Astrocyte (in vitro differentiated cells and primary cell): ENCODE measurements around the gene NPY4R2.
"Not testable (repeated sequence)": the region's sequence is repeated elsewhere in the genome, so short reads cannot be mapped to it uniquely, and the experiment has no call there.

Source experiments
- EZH2 ChIP-seq: IDR thresholded peaks from 2 replicates; pipeline ENCODE4 v1.6.1; 2012; ENCODE audit warnings: mild to moderate bottlenecking, low read length, inconsistent platforms; ENCODE audit not compliant: insufficient read depth
- TF ChIP-seq, protein P1 (sequence below): IDR thresholded peaks from 2 replicates; pipeline ENCODE4 v1.5.1; 2011; ENCODE audit warnings: low read depth, mild to moderate bottlenecking, inconsistent platforms, low read length, moderate library complexity; ENCODE audit not compliant: insufficient read depth

DNA sequence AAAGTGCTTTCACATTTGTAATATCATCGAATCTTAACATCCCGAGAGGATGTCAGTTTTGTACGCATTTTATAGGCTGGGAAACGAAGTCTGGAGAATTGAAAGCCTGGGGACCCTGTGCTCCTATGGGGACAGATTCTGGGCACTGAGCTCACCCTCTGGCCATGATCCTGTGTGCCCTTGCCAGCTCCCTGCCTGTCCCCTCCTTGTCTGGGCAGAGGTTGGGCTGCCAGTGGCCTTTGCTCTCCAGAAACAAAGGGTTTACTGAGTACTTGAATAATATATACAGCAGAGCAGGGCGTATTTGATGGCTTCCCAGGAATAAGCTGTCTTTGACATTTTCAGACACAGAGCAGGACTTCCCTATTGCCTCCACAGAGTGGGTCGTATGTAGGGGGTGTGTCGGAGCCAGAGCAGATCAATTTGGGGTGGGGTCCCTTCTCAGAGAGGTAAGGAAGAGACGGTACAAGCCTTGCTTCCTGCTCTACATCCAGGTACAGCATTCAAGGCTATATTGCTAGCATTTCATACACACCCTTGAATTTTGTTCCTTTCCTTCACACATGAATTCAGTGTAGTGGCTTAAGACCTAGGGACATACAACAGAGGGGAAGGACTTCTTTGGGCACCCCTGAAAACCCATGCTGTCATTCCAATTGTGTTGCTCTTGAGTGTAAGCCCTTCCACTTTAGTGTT is 46.8 kb upstream of the NPY4R2 start:
- not testable (repeated sequence) for TF ChIP-seq EZH2
- TF ChIP-seq, protein P1, sequence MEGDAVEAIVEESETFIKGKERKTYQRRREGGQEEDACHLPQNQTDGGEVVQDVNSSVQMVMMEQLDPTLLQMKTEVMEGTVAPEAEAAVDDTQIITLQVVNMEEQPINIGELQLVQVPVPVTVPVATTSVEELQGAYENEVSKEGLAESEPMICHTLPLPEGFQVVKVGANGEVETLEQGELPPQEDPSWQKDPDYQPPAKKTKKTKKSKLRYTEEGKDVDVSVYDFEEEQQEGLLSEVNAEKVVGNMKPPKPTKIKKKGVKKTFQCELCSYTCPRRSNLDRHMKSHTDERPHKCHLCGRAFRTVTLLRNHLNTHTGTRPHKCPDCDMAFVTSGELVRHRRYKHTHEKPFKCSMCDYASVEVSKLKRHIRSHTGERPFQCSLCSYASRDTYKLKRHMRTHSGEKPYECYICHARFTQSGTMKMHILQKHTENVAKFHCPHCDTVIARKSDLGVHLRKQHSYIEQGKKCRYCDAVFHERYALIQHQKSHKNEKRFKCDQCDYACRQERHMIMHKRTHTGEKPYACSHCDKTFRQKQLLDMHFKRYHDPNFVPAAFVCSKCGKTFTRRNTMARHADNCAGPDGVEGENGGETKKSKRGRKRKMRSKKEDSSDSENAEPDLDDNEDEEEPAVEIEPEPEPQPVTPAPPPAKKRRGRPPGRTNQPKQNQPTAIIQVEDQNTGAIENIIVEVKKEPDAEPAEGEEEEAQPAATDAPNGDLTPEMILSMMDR: not testable (repeated sequence)
